Calu3 (cell line): ENCODE measurements around the gene EML6. TPM values are rescaled to one million over a fixed set of nuclear protein-coding genes. Genes with fewer than 3 reads are reported as not detected.

ENCODE experiments used
- BruUV-seq: library from RNA; stranded (reverse); fragments of 400-500 nt; replicated peaks from 2 replicates; lab custom pipeline; 2021; lab: Mats Ljungman, UMichigan
- CTCF ChIA-PET: fragments of 300-600 bp; sonication (Branson Sonifier 250); formaldehyde crosslinking; loops from one replicate; lab custom pipeline; 2022; ENCODE audit warnings: antibody characterized with exemption; lab: Charles Lee
- DNase-seq: peaks from one replicate; pipeline ENCODE4 v3.0.0; 2022
- H3K27ac Mint-ChIP-seq: one replicate; pipeline ENCODE4 v1.8.0; 2022; ENCODE audit warnings: mixed read lengths; ENCODE audit not compliant: unreplicated experiment
- H3K27me3 Mint-ChIP-seq: one replicate; pipeline ENCODE4 v1.8.0; 2022; ENCODE audit warnings: mixed read lengths; ENCODE audit not compliant: unreplicated experiment
- H3K36me3 Mint-ChIP-seq: one replicate; pipeline ENCODE4 v1.8.0; 2022; ENCODE audit warnings: mild to moderate bottlenecking, moderate library complexity, mixed read lengths; ENCODE audit not compliant: insufficient read depth, unreplicated experiment
- H3K4me1 Mint-ChIP-seq: one replicate; pipeline ENCODE4 v1.8.0; 2022; ENCODE audit warnings: mild to moderate bottlenecking, low read depth, mixed read lengths; ENCODE audit not compliant: unreplicated experiment
- H3K4me3 Mint-ChIP-seq: one replicate; pipeline ENCODE4 v1.8.0; 2022; ENCODE audit warnings: mild to moderate bottlenecking, low read depth, moderate library complexity, mixed read lengths; ENCODE audit not compliant: unreplicated experiment
- H3K9me3 Mint-ChIP-seq: one replicate; pipeline ENCODE4 v1.8.0; 2022; ENCODE audit warnings: low read depth, mixed read lengths; ENCODE audit not compliant: unreplicated experiment
- intact Hi-C: fragments of 100-400 bp; cut with micrococcal nuclease; formaldehyde crosslinking; loops from one replicate; pipeline ENCODE4 v1.10.0; 2022; ENCODE audit not compliant: unreplicated experiment
- total RNA-seq: library from RNA; stranded (reverse); gene quantifications from 2 replicates; pipeline ENCODE4 v1.2.3, GENCODE V29; 2022
- TF ChIP-seq, protein P1 (sequence below): fragments of 200-600 bp; IDR thresholded peaks from one replicate; pipeline ENCODE4 v1.8.0; 2022; ENCODE audit warnings: antibody characterized with exemption; ENCODE audit not compliant: unreplicated experiment

The EML6 gene
- total RNA-seq, 1 experiment from 2014 or later = 0.45 TPM

DNA sequence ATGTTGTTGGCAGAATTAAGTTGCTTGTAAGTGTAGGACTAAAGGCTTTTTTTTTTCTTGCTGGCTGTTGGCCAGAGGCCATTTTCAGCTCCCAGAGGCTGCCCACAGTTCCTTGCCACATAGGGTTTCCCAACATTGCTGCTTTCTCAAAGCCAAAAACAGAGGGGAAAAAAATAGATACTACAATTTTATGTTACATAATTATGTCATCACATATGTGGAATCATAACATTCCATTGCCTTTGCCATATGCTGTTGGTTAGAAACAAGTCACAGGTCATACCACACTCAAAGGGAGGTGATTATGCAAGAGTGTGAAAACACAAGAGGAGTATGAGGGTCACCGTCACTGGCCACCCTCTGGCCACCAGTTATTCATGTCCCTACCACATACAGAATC lies 172.3 kb downstream of the EML6 start:
- Mint-ChIP-seq H3K9me3 (no peaks in the 10 kb centered on the region), H3K4me3 (no peak overlapping the region), H3K27me3 (no peaks in the 10 kb centered on the region), H3K36me3 (no peaks in the 10 kb centered on the region), H3K27ac (no peak overlapping the region), H3K4me1 (peaks cover 7% of the 10 kb centered on the region)
- CTCF ChIA-PET = no interaction called here
- BruUV-seq = no TSS peak
- DNase-seq = no peak
- TF ChIP-seq, protein P1, sequence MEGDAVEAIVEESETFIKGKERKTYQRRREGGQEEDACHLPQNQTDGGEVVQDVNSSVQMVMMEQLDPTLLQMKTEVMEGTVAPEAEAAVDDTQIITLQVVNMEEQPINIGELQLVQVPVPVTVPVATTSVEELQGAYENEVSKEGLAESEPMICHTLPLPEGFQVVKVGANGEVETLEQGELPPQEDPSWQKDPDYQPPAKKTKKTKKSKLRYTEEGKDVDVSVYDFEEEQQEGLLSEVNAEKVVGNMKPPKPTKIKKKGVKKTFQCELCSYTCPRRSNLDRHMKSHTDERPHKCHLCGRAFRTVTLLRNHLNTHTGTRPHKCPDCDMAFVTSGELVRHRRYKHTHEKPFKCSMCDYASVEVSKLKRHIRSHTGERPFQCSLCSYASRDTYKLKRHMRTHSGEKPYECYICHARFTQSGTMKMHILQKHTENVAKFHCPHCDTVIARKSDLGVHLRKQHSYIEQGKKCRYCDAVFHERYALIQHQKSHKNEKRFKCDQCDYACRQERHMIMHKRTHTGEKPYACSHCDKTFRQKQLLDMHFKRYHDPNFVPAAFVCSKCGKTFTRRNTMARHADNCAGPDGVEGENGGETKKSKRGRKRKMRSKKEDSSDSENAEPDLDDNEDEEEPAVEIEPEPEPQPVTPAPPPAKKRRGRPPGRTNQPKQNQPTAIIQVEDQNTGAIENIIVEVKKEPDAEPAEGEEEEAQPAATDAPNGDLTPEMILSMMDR = no peak
- intact Hi-C loops = no loop called here

DNA sequence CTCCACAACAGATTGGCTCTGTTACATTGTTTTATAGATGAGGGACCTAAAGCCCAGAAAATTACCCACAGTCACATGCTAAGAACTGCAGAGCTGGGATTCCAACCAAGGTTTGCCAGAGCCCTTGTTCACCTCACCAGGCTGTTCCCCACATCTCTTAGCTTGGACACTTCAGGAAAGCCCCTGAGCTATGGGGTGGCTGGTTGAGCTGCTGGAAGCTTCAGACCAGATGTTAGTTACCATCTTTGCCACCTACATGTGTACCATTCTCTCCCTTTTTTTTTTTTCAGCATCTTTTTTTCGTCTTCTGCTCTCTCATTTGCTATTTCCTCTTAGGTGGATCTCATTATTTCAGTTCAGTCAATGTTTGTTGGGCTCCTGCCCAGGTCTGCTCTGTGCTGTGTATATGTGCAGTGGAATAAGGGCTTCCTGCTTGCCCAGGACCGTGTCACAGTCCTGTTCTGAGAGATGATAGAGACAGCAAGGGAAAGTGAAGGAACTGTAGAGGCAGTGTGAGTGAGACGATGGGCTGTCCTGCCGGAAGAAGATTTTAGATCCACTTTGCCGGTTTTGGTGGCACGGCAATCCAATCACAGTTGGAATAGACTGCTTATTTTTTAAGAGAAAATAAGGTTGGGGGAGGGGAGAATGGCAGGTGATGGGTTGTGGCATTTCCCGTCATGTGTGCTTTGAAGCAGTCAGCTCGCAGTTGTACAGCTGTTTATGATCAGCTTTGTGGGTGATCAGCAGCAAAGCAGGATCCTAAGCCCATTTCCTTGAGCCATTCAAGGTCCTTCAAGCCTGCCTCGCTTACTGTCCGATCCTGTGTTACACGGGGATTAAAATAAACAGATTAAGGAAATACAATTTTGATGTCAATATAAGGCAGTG lies 174.2 kb downstream of the EML6 start:
- H3K4me3 Mint-ChIP-seq = no peak overlapping the region
- TF ChIP-seq, protein P1 = no peak
- no peak for DNase-seq
- no peaks in the 10 kb centered on the region for H3K27me3 Mint-ChIP-seq
- no peaks in the 10 kb centered on the region for H3K9me3 Mint-ChIP-seq
- no TSS peak for BruUV-seq
- peaks cover 19% of the 10 kb centered on the region for H3K4me1 Mint-ChIP-seq
- H3K36me3 Mint-ChIP-seq = no peaks in the 10 kb centered on the region
- intact Hi-C loops = no loop called here
- no peak overlapping the region for H3K27ac Mint-ChIP-seq
- CTCF ChIA-PET = interaction anchor here (0.6 kb wide), 1 partner anchor 1238 kb away, joined by 3 read pairs; no protein-coding TSS in a partner anchor

DNA sequence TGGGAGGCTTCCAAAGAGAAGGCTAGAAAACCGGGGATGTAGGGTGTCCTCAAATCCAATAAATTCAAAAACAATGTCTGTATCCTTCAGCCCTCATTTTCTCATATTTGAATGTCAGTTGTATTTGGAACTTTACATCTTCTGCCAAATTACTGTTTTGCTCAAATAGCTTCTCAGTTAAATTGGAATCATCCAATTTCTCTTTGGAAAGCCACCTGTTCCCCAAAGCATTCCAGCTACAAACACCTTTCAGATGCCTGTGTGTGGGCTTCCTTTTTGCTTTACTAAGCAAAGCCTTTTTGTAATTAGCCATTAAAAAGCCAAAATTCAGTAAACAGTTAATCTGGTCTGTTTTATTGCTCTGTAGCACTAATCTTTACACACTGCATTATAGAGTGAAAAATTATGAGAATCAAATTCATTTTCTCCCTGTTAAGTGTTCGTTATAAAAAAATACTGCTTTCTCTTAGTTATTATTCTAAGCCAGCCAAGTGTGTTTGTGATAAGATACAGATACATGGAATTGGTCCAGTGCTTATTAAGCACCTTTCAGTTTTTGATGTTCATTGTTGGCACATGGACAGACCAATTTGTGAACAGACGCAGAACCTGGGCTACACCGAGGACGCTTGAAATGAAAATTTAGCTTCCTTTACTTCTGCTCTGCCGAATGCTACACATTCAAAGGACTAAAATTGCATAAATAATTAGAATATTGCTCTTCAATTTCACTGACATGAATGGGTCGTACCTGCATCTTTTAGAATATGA lies 175.2 kb downstream of the EML6 start:
- CTCF ChIA-PET = interaction anchor here (0.5 to 3.0 kb wide), 7 partner anchors 17 to 1239 kb away, joined by 3 to 37 read pairs (median 4); no protein-coding TSS in a partner anchor

More for the DNA sequence above, 175.2 kb downstream of the EML6 start:
- Mint-ChIP-seq H3K27ac (no peak overlapping the region), H3K4me3 (no peak overlapping the region), H3K9me3 (no peaks in the 10 kb centered on the region), H3K36me3 (no peaks in the 10 kb centered on the region), H3K4me1 (peaks cover 23% of the 10 kb centered on the region), H3K27me3 (no peaks in the 10 kb centered on the region)
- intact Hi-C loops = no loop called here
- BruUV-seq = no TSS peak
- DNase-seq = no peak
- TF ChIP-seq, protein P1 = no peak
